AG09319 (cell line): ENCODE measurements around the gene STK24.

ENCODE experiments used
- DNase-seq: peaks from one replicate; pipeline ENCODE4 v3.0.0-alpha.2; 2010; ENCODE audit warnings: low read depth; ENCODE audit errors: extremely low read depth
- CTCF ChIP-seq: IDR thresholded peaks from 2 replicates; pipeline ENCODE4 v1.5.1; 2011; ENCODE audit warnings: low read depth, mild to moderate bottlenecking, inconsistent platforms, low read length, moderate library complexity

STK24 gene

GRCh38 chr13:98581381-98581780 lies 4.5 kb upstream of the STK24 start:
- TF ChIP-seq CTCF, result no peak
- DNase-seq, result no peak

- no peak for DNase-seq
- TF ChIP-seq CTCF, result no peak
Observed at GRCh38 chr13:98580420-98580819, 3.5 kb upstream of the STK24 start.

- no peak for DNase-seq
- no peak for TF ChIP-seq CTCF
Observed at GRCh38 chr13:98577836-98578285, 954 bp upstream of the STK24 start.

GRCh38 chr13:98576200-98576945 lies 534 bp downstream of the STK24 start:
- no peak for DNase-seq
- no peak for TF ChIP-seq CTCF

GRCh38 chr13:98575904-98576199 lies 1.1 kb downstream of the STK24 start:
- DNase-seq, result no peak

GRCh38 chr13:98575009-98575903 lies 1.7 kb downstream of the STK24 start:
- DNase-seq, result no peak
- no peak for TF ChIP-seq CTCF

More at GRCh38 chr13:98575904-98576199, 1.1 kb downstream of the STK24 start:
- no peak for TF ChIP-seq CTCF
